GM18520 (cell line): ENCODE measurements around the gene MFNG.
"Not testable (repeated sequence)": the region's sequence is repeated elsewhere in the genome, so short reads cannot be mapped to it uniquely, and the experiment has no call there.

ENCODE experiments used
- ATAC-seq: cut with Tn5 transposase; IDR thresholded peaks from one replicate; pipeline ENCODE4 v1.9.1; 2021; ENCODE audit not compliant: unreplicated experiment

Gene MFNG

GRCh38 chr22:37476389-37477329 lies 9.5 kb downstream of the MFNG start:
- no peak for ATAC-seq

GRCh38 chr22:37474447-37475090 lies 11.6 kb downstream of the MFNG start:
- ATAC-seq, result no peak

GRCh38 chr22:37473437-37473946 lies 12.7 kb downstream of the MFNG start:
- ATAC-seq, result no peak

GRCh38 chr22:37472418-37473006 lies 13.7 kb downstream of the MFNG start:
- no peak for ATAC-seq

- ATAC-seq, result no peak
Observed at GRCh38 chr22:37471727-37472417, 14.3 kb downstream of the MFNG start.

- ATAC-seq, result no peak
Observed at GRCh38 chr22:37470087-37470445, 16.1 kb downstream of the MFNG start.

GRCh38 chr22:37469416-37470086 lies 16.6 kb downstream of the MFNG start:
- ATAC-seq, result no peak

GRCh38 chr22:37468201-37468695 lies 17.9 kb downstream of the MFNG start:
- ATAC-seq, result not testable (repeated sequence)

GRCh38 chr22:37467391-37467955 lies 18.7 kb downstream of the MFNG start:
- ATAC-seq, result no peak

- no peak for ATAC-seq
Observed at GRCh38 chr22:37464181-37464580, 22.0 kb downstream of the MFNG start.

GRCh38 chr22:37462983-37463382 lies 23.2 kb downstream of the MFNG start:
- ATAC-seq, result no peak

- ATAC-seq, result no peak
Observed at GRCh38 chr22:37462436-37462835, 23.7 kb downstream of the MFNG start.

GRCh38 chr22:37461961-37462360 lies 24.2 kb downstream of the MFNG start:
- no peak for ATAC-seq

- ATAC-seq, result no peak
Observed at GRCh38 chr22:37460684-37461083, 25.5 kb downstream of the MFNG start.

- no peak for ATAC-seq
Observed at GRCh38 chr22:37459206-37459605, 27.0 kb downstream of the MFNG start.

- ATAC-seq, result no peak
Observed at GRCh38 chr22:37457093-37457893, 28.9 kb downstream of the MFNG start.

GRCh38 chr22:37456346-37456745 lies 29.8 kb downstream of the MFNG start:
- ATAC-seq, result no peak

- no peak for ATAC-seq
Observed at GRCh38 chr22:37455896-37456295, 30.3 kb downstream of the MFNG start.
